WTC11 (cell line): ENCODE data around the gene PER1.

Experiments
- ATF1 ChIP-seq: sonication (generic); formaldehyde crosslinking; IDR thresholded peaks from 2 replicates; pipeline ENCODE4 v1.8.1; 2023; ENCODE audit warnings: mild to moderate bottlenecking, moderate library complexity, missing genetic modification reagents
- CREB1 ChIP-seq: sonication (generic); formaldehyde crosslinking; IDR thresholded peaks from 2 replicates; pipeline ENCODE4 v1.8.0; 2023; ENCODE audit warnings: mild to moderate bottlenecking, missing genetic modification reagents
- CTCF ChIP-seq: fragments of 200-600 bp; IDR thresholded peaks from 2 replicates; pipeline ENCODE4 v1.8.0; 2022; ENCODE audit warnings: antibody characterized with exemption
- GABPB1 ChIP-seq: sonication (generic); formaldehyde crosslinking; IDR thresholded peaks from 2 replicates; pipeline ENCODE4 v1.8.1; 2023; ENCODE audit warnings: mild to moderate bottlenecking, missing genetic modification reagents
- JUN ChIP-seq: sonication (generic); formaldehyde crosslinking; IDR thresholded peaks from 2 replicates; pipeline ENCODE4 v1.8.0; 2023; ENCODE audit warnings: mild to moderate bottlenecking, missing genetic modification reagents
- MAX ChIP-seq: sonication (generic); formaldehyde crosslinking; IDR thresholded peaks from 2 replicates; pipeline ENCODE4 v1.8.0; 2022; ENCODE audit warnings: mild to moderate bottlenecking, missing genetic modification reagents
- OVOL2 ChIP-seq: fragments of 250-450 bp; sonication (Bioruptor Pico); IDR thresholded peaks from 2 replicates; pipeline ENCODE4 v1.9.0; 2021; ENCODE audit warnings: mild to moderate bottlenecking, borderline replicate concordance
- TEAD4 ChIP-seq: sonication (generic); formaldehyde crosslinking; IDR thresholded peaks from 2 replicates; pipeline ENCODE4 v1.8.0; 2022; ENCODE audit warnings: mild to moderate bottlenecking, missing genetic modification reagents
- ZNF138 ChIP-seq: sonication (generic); formaldehyde crosslinking; conservative IDR thresholded peaks from 2 replicates; pipeline ENCODE4 v1.8.1; 2022; ENCODE audit warnings: mild to moderate bottlenecking, moderate library complexity, missing genetic modification reagents
- ZNF281 ChIP-seq: sonication (generic); formaldehyde crosslinking; IDR thresholded peaks from 2 replicates; pipeline ENCODE4 v1.8.0; 2023; ENCODE audit warnings: mild to moderate bottlenecking, missing genetic modification reagents

GRCh38 chr17:8163978-8164814, 12.0 kb upstream of the PER1 start:
- TF ChIP-seq CTCF, result no peak
- no peak for TF ChIP-seq CREB1 (CRISPR knock-in tag)
- TF ChIP-seq ATF1 (CRISPR knock-in tag), result no peak
- TF ChIP-seq OVOL2 (CRISPR knock-in tag), result no peak
- TF ChIP-seq JUN, result no peak
- TF ChIP-seq GABPB1 (CRISPR knock-in tag), result no peak
- no peak for TF ChIP-seq TEAD4 (CRISPR knock-in tag)
- TF ChIP-seq MAX (CRISPR knock-in tag), result no peak
- TF ChIP-seq ZNF281 (CRISPR knock-in tag), result no peak
- TF ChIP-seq ZNF138 (CRISPR knock-in tag), result no peak
